Right hindlimb (tissue), 1 donor: Measurements from ENCODE around the gene MAGI1.
"Not testable (repeated sequence)": the region's sequence is repeated elsewhere in the genome, so short reads cannot be mapped to it uniquely, and the experiment has no call there.

Experiments used
- DNase-seq: peaks from one replicate; pipeline ENCODE4 v3.0.0-alpha.2; 2018

The MAGI1 gene

DNA sequence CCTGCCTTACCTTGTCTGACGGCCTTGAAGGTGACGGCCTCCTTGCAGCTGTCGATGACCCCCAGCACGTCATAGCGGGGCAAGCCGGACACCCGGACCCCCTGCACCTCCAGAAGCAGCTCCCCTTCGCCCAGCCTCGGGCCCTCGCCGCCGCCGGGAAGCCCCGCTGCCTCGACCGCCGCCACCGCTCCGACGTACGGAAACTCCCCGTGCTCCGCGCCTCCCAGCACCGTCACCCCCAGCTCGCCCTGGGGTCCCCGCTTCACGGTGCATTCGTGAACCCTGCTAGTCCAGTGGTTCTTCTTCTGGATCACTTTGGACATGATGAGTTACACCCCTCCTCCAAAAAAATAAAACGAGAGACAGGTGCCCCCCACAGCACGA is 740 bp downstream of the MAGI1 start:
- DNase-seq: peak; percentile 44

DNA sequence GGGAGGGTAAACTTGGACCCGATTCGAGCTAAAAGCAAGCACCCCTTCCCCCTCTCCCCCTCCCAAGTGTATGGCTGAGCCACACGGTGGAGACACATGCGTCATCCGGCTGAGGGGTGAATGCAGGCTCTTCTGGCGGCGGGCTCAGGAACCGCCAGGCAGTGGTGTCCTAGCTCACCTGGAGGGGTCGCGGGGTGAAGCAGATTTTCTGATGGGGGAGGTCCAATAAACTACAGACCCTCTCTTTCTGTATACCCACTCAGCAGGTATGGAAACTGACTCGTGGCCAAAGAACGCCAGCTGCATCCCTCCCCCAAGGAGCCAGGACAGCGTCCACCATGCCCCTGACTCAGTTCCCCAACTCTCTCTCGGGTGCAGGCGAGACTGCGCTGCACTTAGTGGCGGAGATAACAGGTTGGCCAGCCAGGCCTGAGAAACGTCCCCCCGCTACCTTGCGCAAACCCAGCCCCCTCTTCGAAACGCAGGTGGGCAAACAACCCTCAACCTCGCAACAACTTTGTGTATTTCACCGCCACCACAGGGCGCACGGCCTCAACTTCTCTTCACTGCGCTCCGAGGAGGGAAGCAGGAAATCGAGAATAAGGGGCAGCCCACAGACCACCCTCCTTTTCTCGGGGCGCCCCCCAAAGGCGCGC is 1.3 kb downstream of the MAGI1 start:
- DNase-seq: peak; percentile 51

- DNase-seq: no peak
Measured at GRCh38 chr3:66036586-66037148, 2.1 kb downstream of the MAGI1 start.

- DNase-seq: no peak
Measured at GRCh38 chr3:66035763-66036477, 2.8 kb downstream of the MAGI1 start.

- DNase-seq: no peak
Measured at GRCh38 chr3:66033241-66034138, 5.2 kb downstream of the MAGI1 start.

- DNase-seq: no peak
Measured at GRCh38 chr3:66031102-66031698, 7.5 kb downstream of the MAGI1 start.

- DNase-seq: no peak
Measured at GRCh38 chr3:66029443-66029842, 9.3 kb downstream of the MAGI1 start.

- no peak for DNase-seq
Measured at GRCh38 chr3:66029014-66029413, 9.7 kb downstream of the MAGI1 start.

GRCh38 chr3:66028457-66028856 is 10.3 kb downstream of the MAGI1 start:
- no peak for DNase-seq

- DNase-seq: not testable (repeated sequence)
Measured at GRCh38 chr3:66027099-66027498, 11.6 kb downstream of the MAGI1 start.

DNA sequence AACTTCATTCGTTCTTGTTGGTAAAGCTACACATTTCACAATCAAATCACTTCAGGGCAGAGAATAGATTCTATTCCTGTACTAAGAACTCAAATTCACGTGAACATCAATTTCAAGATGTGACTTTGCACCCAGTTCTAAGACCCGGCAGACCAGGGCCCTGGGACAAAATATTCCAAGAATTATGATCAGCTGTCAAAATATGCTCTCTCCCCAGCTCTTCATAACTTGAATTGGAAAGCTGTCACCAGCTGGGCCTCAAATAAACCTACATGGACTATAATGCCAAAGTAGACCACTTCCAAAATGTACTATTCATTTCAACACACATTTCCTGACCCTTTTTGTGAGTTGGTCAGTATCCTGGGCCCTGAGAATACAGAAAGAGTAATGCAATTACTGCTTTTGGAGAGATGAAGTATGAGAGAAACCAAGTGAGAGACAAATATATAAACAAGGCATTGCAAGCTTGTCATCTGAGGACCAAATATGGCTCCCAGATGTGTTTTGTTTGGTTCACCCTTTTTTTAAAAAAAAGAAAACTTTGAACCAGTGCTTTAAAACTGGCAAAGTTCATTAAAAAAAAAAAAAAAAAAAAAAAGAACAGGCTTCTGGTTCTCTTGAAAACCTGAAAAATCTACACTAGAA is 14.9 kb downstream of the MAGI1 start:
- DNase-seq: no peak

GRCh38 chr3:66023229-66023628 is 15.5 kb downstream of the MAGI1 start:
- DNase-seq: no peak

GRCh38 chr3:66021731-66022131 is 17.0 kb downstream of the MAGI1 start:
- DNase-seq: no peak

GRCh38 chr3:66019896-66020295 is 18.8 kb downstream of the MAGI1 start:
- DNase-seq: no peak

GRCh38 chr3:66018057-66019033 is 20.4 kb downstream of the MAGI1 start:
- no peak for DNase-seq

GRCh38 chr3:66017591-66017990 is 21.1 kb downstream of the MAGI1 start:
- no peak for DNase-seq

- no peak for DNase-seq
Measured at GRCh38 chr3:66017084-66017483, 21.6 kb downstream of the MAGI1 start.

DNA sequence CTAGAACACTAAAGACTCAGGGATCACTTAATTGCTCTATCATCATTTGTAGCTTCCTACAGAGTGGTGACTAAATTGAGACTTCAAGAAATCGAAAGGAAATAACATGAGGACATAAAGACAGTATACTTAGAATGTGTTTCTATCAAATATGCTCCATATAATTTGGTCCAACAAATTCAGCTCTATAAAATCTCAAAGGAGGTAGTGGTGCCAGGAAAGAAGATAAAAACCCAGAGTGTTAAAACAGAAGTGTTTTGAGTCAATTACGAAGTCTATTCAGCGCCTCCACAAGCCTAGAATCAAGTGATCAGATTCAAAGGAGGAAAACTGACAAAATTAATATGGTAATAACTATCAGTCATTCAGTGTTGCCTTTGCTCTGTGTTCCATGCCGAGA is 22.9 kb downstream of the MAGI1 start:
- DNase-seq: no peak

DNA sequence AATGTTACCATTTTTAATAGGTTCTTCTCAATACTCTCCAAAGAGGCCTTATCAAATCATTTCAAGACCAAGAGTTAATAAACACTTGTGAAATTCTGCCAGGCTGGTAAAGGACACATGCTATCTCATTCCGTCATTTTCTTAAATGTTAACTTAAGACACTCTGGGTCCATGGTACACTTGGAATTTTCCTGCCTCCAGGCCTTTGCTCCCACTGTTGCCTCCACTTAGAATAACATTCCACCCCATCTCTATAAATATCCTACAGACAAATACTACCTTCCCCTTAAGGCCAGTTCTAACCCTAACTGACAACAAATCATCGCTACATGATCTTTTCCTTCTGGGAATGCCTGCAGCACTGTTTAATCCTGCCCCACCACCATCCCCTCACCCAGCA is 24.1 kb downstream of the MAGI1 start:
- no peak for DNase-seq

- DNase-seq: no peak
Measured at GRCh38 chr3:66014056-66014455, 24.7 kb downstream of the MAGI1 start.

DNA sequence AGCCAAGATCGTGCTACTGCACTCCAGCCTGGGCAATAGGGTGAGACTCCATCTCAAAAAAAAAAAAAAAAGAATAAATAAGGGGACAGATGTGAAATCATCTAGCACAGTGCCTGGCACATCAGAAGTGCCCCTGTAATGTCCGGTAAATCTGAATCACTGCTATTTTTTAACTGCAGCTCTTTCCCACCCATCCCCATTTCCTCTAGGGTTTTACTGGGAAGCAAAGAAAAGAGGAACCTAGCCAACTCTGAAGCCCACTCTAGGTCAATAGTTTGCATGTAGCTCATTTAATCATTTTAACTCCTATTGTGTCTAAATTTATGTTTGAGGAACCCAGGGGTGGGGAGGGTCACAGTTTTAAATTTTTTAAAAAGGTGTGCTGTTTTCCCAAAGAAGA is 26.0 kb downstream of the MAGI1 start:
- no peak for DNase-seq
